Loucy (cell line): ENCODE results near the gene FUT7.

Source experiments
- EZH2phosphoT487 ChIP-seq: fragments of 200-600 bp; IDR thresholded peaks from 2 replicates; pipeline ENCODE4 v1.6.1; 2018; ENCODE audit warnings: antibody characterized with exemption, mild to moderate bottlenecking, moderate library complexity, borderline replicate concordance
- TF ChIP-seq, protein P1 (sequence below): fragments of 200-600 bp; sonication (generic); conservative IDR thresholded peaks from 2 replicates; pipeline ENCODE4 v1.5.1; 2014; ENCODE audit warnings: mild to moderate bottlenecking, antibody characterized with exemption, low read length

DNA sequence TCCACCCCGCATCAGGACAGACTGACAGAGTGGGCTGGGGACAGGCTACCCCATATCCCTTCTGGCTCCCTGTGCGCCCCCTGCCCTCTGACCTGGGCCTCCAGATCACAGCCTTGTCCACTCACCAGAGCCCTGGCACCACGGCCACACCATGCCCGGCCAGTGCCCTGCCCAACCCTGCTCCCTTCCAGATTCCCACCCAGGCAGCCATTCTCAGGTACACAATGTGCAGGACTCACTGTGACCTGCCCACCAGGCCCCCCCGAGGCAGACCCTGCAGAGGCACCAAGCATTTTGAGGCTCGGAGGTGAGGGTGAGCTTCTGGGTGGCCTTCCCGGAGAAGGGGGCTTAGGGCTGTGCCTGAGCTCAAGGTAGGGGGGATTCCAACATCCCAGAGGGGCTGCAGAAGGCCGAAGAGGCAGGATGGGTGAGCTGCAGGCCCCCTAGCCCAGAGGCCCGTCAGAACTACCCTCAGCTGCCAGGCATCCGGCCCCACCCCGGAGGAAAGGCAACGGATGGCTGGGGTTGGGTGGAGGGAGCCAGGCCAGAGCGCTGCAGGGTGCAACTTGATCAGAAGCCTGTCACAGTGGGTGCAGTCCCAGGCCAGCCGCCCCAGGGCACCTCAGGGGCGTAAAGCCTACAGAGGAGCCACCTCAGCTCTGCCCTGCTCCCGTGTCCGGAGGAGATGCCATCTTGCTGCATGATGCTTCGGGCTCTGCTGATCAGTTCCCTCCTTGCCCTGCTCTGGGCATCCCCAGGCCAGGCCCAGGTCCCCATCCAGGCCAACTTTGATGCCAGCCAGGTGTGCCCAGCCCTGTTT, 49.4 kb downstream of the FUT7 start, which contains the start of gene LCNL1:
- TF ChIP-seq, protein P1, sequence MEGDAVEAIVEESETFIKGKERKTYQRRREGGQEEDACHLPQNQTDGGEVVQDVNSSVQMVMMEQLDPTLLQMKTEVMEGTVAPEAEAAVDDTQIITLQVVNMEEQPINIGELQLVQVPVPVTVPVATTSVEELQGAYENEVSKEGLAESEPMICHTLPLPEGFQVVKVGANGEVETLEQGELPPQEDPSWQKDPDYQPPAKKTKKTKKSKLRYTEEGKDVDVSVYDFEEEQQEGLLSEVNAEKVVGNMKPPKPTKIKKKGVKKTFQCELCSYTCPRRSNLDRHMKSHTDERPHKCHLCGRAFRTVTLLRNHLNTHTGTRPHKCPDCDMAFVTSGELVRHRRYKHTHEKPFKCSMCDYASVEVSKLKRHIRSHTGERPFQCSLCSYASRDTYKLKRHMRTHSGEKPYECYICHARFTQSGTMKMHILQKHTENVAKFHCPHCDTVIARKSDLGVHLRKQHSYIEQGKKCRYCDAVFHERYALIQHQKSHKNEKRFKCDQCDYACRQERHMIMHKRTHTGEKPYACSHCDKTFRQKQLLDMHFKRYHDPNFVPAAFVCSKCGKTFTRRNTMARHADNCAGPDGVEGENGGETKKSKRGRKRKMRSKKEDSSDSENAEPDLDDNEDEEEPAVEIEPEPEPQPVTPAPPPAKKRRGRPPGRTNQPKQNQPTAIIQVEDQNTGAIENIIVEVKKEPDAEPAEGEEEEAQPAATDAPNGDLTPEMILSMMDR = no peak
- no peak for TF ChIP-seq EZH2phosphoT487
